Gastroesophageal sphincter (tissue), 4 donors: ENCODE data around the gene MCM10. TPM values are rescaled to one million over a fixed set of nuclear protein-coding genes. Genes with fewer than 3 reads are reported as not detected.

Experiments used
- ATAC-seq: fragments of 150-250 bp; one replicate; pipeline ENCODE4 v1.9.1; 2016; ENCODE audit warnings: mild to moderate bottlenecking, moderate library complexity
- H3K27ac ChIP-seq, 4 donors: fragments of 200-600 bp; sonication (generic) in 3 of 4; 1 replicate in 3 of 4; 2 replicates in 1 of 4; pipeline ENCODE4 v1.5.1; 2016 to 2019
- H3K27me3 ChIP-seq: fragments of 200-600 bp; sonication (generic); one replicate; pipeline ENCODE4 v1.5.1; 2019
- H3K36me3 ChIP-seq, 2 donors: fragments of 200-600 bp; sonication (generic); one replicate each; pipeline ENCODE4 v1.5.1; 2019; ENCODE audit warnings: control low read depth in 1 of 2
- H3K4me1 ChIP-seq, 3 donors: fragments of 200-600 bp; sonication (generic); 1 replicate in 2 of 3; 2 replicates in 1 of 3; pipeline ENCODE4 v1.5.1; 2016 to 2019; ENCODE audit warnings: control low read depth in 2 of 3
- H3K4me3 ChIP-seq, 2 donors: fragments of 200-600 bp; sonication (generic); one replicate each; pipeline ENCODE4 v1.5.1; 2019; ENCODE audit warnings: mild to moderate bottlenecking in 1 of 2, moderate library complexity in 1 of 2
- H3K9me3 ChIP-seq, 3 donors: fragments of 200-600 bp; sonication (generic); one replicate each; pipeline ENCODE4 v1.5.1; 2017 to 2019; ENCODE audit warnings: control low read depth in 2 of 3
- CTCF ChIP-seq, 4 experiments: fragments of 200-600 bp in 2 of 4; fragments of 450-650 bp in 2 of 4; sonication (generic) in 1 of 4; IDR thresholded peaks; one replicate each; pipeline ENCODE4 v1.5.1; 2017 to 2019; ENCODE audit warnings: antibody characterized with exemption in 4 of 4, mild to moderate bottlenecking in 2 of 4, moderate library complexity in 2 of 4
- EP300 ChIP-seq: sonication (generic); formaldehyde crosslinking; IDR thresholded peaks from one replicate; pipeline ENCODE4 v1.6.1; 2017; ENCODE audit warnings: antibody characterized with exemption, mild to moderate bottlenecking
- POLR2A ChIP-seq, 2 donors: fragments of 450-650 bp; IDR thresholded peaks; one replicate each; pipeline ENCODE4 v1.6.1; 2017; ENCODE audit warnings: antibody characterized with exemption in 2 of 2, mild to moderate bottlenecking in 2 of 2, moderate library complexity in 1 of 2
- POLR2AphosphoS5 ChIP-seq: sonication (generic); formaldehyde crosslinking; IDR thresholded peaks from one replicate; pipeline ENCODE4 v1.6.1; 2017; ENCODE audit warnings: antibody characterized with exemption
- WGBS, 2 donors: methylation state at CpG; one replicate each; pipeline ENCODE4 v1.1.5; 2018; ENCODE audit warnings: low coverage in 1 of 2; 5-methylcytosine and 5-hydroxymethylcytosine counted together
- total RNA-seq, 4 donors: library from RNA; depleted of rRNA; stranded (reverse); fragments of >200 nt; gene quantifications; one replicate each; pipeline ENCODE4 v1.1.0, GENCODE V29; 2016

MCM10 gene
- total RNA-seq, 4 donors from 2014 or later = 0.08 to 1.1 TPM; not detected in 2

GRCh38 chr10:13139676-13140075, 21.7 kb upstream of the MCM10 start:
- Histone ChIP-seq H3K4me3 (no peak overlapping the region), H3K27ac (no peak overlapping the region), H3K27me3 (no peaks in the 10 kb centered on the region), H3K4me1 (no peaks in the 10 kb centered on the region), H3K9me3 (no peaks in the 10 kb centered on the region), H3K36me3 (peaks cover 0 to 84% of the 10 kb centered on the region in 2 donors)
- WGBS, 2 donors = 71 to 73% methylated on average over 2 of the region's 2 CpGs
- no peak for ATAC-seq
- no peak for TF ChIP-seq CTCF (IDR thresholded peaks at IDR 0.05)
- no peak for TF ChIP-seq POLR2AphosphoS5
- no peak for TF ChIP-seq POLR2A (IDR thresholded peaks at IDR 0.05)
- no peak for TF ChIP-seq EP300

- TF ChIP-seq CTCF (IDR thresholded peaks at IDR 0.05) (no peak), EP300 (no peak), POLR2AphosphoS5 (no peak), POLR2A (IDR thresholded peaks at IDR 0.05) (no peak)
- no peaks in the 10 kb centered on the region for H3K9me3 ChIP-seq
- H3K4me3 ChIP-seq = no peak overlapping the region
- WGBS, 2 donors = 89 to 100% methylated on average over 1 of the region's 4 CpGs
- H3K27ac ChIP-seq = no peak overlapping the region
- no peaks in the 10 kb centered on the region for H3K27me3 ChIP-seq
- no peak for ATAC-seq
- no peaks in the 10 kb centered on the region for H3K4me1 ChIP-seq
- H3K36me3 ChIP-seq = peaks cover 0 to 74% of the 10 kb centered on the region in 2 donors
Observed at GRCh38 chr10:13140627-13141190, 20.6 kb upstream of the MCM10 start.

- WGBS, 2 donors = 100% methylated on average over 1 of the region's 1 CpG
- Histone ChIP-seq H3K4me1 (no peaks in the 10 kb centered on the region), H3K27me3 (no peaks in the 10 kb centered on the region), H3K9me3 (no peaks in the 10 kb centered on the region), H3K36me3 (peaks cover 0 to 44% of the 10 kb centered on the region in 2 donors), H3K4me3 (no peak overlapping the region), H3K27ac (no peak overlapping the region)
- no peak for ATAC-seq
- no peak for TF ChIP-seq CTCF (IDR thresholded peaks at IDR 0.05)
- no peak for TF ChIP-seq POLR2A (IDR thresholded peaks at IDR 0.05)
- TF ChIP-seq EP300 = no peak
- no peak for TF ChIP-seq POLR2AphosphoS5
Observed at GRCh38 chr10:13143766-13144165, 17.6 kb upstream of the MCM10 start.

- Histone ChIP-seq H3K9me3 (peaks cover 0 to 6% (median 0%) of the 10 kb centered on the region in 3 donors), H3K4me1 (no peaks in the 10 kb centered on the region), H3K27ac (no peak overlapping the region), H3K27me3 (no peaks in the 10 kb centered on the region), H3K4me3 (no peak overlapping the region), H3K36me3 (peaks cover 0 to 33% of the 10 kb centered on the region in 2 donors)
- TF ChIP-seq POLR2A (IDR thresholded peaks at IDR 0.05) = no peak
- TF ChIP-seq POLR2AphosphoS5 = no peak
- TF ChIP-seq EP300 = no peak
- TF ChIP-seq CTCF (IDR thresholded peaks at IDR 0.05) = no peak
- no peak for ATAC-seq
- WGBS, 2 donors = 98 to 100% methylated on average over 3 of the region's 3 CpGs
Observed at GRCh38 chr10:13144814-13145213, 16.5 kb upstream of the MCM10 start.

- no peaks in the 10 kb centered on the region for H3K27me3 ChIP-seq
- no peak overlapping the region for H3K4me3 ChIP-seq
- H3K4me1 ChIP-seq = no peaks in the 10 kb centered on the region
- TF ChIP-seq EP300 (no peak), POLR2A (IDR thresholded peaks at IDR 0.05) (no peak), POLR2AphosphoS5 (no peak), CTCF (IDR thresholded peaks at IDR 0.05) (no peak)
- WGBS, 2 donors = 100% methylated on average over 1 of the region's 1 CpG; no CpG with 5 or more reads in 1 of the 2 donors
- ATAC-seq = no peak
- H3K36me3 ChIP-seq = peaks cover 0 to 19% of the 10 kb centered on the region in 2 donors
- peaks cover 0 to 7% (median 0%) of the 10 kb centered on the region in 3 donors for H3K9me3 ChIP-seq
- no peak overlapping the region for H3K27ac ChIP-seq
Observed at GRCh38 chr10:13146379-13146778, 15.0 kb upstream of the MCM10 start.
